ENCODE results near the gene KIAA0753.

GRCh38 chr17:6577686-6578263 lies 62.7 kb downstream of the KIAA0753 start:
- TF ChIP-seq GABPA (IDR thresholded peaks at IDR 0.05; ENCODE audit: low read depth): no peak
- TF ChIP-seq POLR2AphosphoS5 (IDR thresholded peaks at IDR 0.05; ENCODE audit: low read depth): no peak
- TF ChIP-seq CTCF (IDR thresholded peaks at IDR 0.05; ENCODE audit: insufficient read depth, low read length): no peak
- no peak for TF ChIP-seq REST (IDR thresholded peaks at IDR 0.05; ENCODE audit: insufficient replicate concordance, low read depth)

All from HL-60 (cell line).